ENCODE results near the gene TNRC18.

The TNRC18 gene

GRCh38 chr7:5441840-5442503 is 18.3 kb upstream of the TNRC18 start:
- no peak for DNase-seq (ENCODE audit: low read depth)
- H3K4me3 ChIP-seq (ENCODE audit: low read depth, low read length), result no peak overlapping the region
- no peak for TF ChIP-seq CTCF (IDR thresholded peaks at IDR 0.05; ENCODE audit: control insufficient read depth, extremely low read depth, insufficient read depth)

DNA sequence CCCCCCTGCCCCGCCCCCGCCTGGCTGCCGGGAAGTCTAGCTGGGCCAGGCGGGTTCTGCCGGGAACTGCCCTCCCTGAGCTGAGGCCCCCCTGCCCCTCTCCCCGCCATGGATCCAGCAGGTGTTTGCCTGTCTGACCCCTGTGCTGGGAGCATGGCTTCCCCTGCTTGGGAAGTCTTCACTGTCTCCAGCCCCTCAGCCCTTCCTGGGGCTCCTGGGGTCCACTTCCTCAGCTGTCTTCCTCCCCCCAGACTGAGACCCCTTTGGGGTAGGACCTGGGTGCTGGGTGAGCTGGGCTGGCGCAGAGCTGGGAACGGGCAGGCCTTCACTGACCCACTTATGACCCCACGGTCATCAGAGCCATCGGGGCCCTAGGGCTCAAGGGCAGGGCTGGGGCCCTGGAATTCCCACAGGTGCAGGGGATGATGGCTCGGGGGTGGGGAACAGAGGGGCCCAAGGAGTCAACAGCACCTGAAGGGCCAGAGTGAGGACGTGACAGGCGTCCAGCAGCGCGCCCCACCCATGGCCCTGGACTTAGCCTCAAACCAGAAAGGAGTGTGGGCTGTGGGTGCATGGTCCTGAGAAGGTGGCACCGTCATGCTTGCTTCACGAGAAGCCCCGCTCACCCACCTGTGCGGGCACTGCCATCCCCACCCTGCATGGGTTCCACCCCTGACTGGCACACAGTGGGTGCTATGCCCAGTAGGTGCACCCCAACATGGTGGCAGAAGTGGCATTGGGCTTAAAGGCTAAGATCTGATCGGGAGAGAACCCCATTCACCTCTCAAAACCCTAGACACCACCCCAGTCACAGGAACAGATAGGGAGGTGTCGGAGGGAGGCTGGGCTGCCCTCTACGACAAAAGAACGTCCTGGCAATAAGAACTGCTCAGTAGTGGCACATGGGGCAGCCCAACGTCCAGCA is 16.2 kb upstream of the TNRC18 start:
- TF ChIP-seq CTCF (IDR thresholded peaks at IDR 0.05; ENCODE audit: control insufficient read depth, extremely low read depth, insufficient read depth), result no peak
- DNase-seq (ENCODE audit: low read depth), result no peak
- no peak overlapping the region for H3K4me3 ChIP-seq (ENCODE audit: low read depth, low read length)

- no peak for DNase-seq (ENCODE audit: low read depth)
- H3K4me3 ChIP-seq (ENCODE audit: low read depth, low read length), result no peak overlapping the region
- no peak for TF ChIP-seq CTCF (IDR thresholded peaks at IDR 0.05; ENCODE audit: control insufficient read depth, extremely low read depth, insufficient read depth)
These were observed 15.6 kb upstream of the TNRC18 start for GRCh38 chr7:5439209-5439571.

- TF ChIP-seq CTCF (IDR thresholded peaks at IDR 0.05; ENCODE audit: control insufficient read depth, extremely low read depth, insufficient read depth), result no peak
- no peak for DNase-seq (ENCODE audit: low read depth)
- H3K4me3 ChIP-seq (ENCODE audit: low read depth, low read length), result no peak overlapping the region
These were observed 14.4 kb upstream of the TNRC18 start for GRCh38 chr7:5437987-5438386.

- DNase-seq (ENCODE audit: low read depth), result no peak
- H3K4me3 ChIP-seq (ENCODE audit: low read depth, low read length), result no peak overlapping the region
- TF ChIP-seq CTCF (IDR thresholded peaks at IDR 0.05; ENCODE audit: control insufficient read depth, extremely low read depth, insufficient read depth), result no peak
These were observed 13.8 kb upstream of the TNRC18 start for GRCh38 chr7:5437348-5437892.

DNA sequence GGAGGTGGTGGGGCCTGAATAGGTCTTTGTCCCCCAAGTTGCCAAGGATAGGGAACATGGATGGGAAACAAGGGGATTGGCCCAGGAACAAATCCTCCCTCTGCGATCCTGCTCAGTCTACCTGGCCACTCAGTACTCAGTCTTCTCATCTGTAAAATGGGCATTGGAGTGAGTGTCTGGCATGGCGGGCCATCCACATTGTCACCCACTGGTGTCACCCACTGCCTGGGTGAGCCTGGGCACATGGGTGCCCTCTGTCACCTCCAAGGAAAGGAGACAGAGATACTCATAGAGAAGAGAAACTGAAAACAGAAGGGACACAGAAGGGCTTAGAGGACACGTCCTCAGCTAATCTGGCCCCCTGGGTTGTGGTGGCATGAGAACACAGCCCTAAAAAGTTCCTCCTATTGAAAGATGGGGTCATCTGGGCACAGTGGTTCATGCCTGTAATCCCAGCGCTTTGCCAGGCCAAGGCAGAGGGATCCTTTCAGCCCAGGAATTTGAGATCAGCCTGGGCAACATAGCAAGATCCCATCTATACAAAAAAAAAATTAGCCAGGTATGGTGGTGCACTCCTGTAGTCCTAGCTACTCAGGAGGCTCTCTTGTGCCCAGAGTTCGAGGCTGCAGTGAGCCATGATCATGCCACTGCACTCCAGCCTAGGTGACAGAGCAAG is 12.5 kb upstream of the TNRC18 start:
- no peak for DNase-seq (ENCODE audit: low read depth)
- H3K4me3 ChIP-seq (ENCODE audit: low read depth, low read length), result no peak overlapping the region
- no peak for TF ChIP-seq CTCF (IDR thresholded peaks at IDR 0.05; ENCODE audit: control insufficient read depth, extremely low read depth, insufficient read depth)

Data from LNCaP clone FGC (cell line).